Neural progenitor cell (in vitro differentiated cells): ENCODE measurements around the gene DKKL1.

ENCODE experiments used
- EZH2 ChIP-seq: fragments of 200-600 bp; sonication (generic); IDR thresholded peaks from 2 replicates; pipeline ENCODE4 v1.6.1; 2017; ENCODE audit warnings: antibody characterized with exemption, mild to moderate bottlenecking, moderate library complexity
- TF ChIP-seq, protein P1 (sequence below): fragments of 200-600 bp; sonication (generic); IDR thresholded peaks from 2 replicates; pipeline ENCODE4 v1.5.1; 2017; ENCODE audit warnings: antibody characterized with exemption, mild to moderate bottlenecking

DNA sequence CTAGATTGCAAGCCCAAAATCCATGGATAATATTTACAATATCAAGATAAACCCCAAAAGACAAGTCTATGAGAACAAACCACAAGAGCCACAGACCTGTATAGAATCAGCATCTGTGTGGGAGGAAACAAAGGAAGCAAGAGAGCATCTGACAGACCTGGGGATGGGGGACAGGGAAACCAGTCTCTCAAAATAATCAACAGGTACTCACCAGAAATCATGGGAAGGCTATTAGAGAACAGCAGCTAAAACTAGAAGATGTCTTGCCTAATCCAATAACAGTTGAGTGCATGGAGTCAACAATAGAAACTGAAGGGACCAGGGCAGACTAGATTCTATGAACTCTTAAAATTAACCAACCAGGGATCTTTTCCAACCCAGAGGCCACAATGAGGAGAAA is 47.4 kb upstream of the DKKL1 start:
- TF ChIP-seq, protein P1, sequence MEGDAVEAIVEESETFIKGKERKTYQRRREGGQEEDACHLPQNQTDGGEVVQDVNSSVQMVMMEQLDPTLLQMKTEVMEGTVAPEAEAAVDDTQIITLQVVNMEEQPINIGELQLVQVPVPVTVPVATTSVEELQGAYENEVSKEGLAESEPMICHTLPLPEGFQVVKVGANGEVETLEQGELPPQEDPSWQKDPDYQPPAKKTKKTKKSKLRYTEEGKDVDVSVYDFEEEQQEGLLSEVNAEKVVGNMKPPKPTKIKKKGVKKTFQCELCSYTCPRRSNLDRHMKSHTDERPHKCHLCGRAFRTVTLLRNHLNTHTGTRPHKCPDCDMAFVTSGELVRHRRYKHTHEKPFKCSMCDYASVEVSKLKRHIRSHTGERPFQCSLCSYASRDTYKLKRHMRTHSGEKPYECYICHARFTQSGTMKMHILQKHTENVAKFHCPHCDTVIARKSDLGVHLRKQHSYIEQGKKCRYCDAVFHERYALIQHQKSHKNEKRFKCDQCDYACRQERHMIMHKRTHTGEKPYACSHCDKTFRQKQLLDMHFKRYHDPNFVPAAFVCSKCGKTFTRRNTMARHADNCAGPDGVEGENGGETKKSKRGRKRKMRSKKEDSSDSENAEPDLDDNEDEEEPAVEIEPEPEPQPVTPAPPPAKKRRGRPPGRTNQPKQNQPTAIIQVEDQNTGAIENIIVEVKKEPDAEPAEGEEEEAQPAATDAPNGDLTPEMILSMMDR, result no peak
- no peak for TF ChIP-seq EZH2
